Stimulated activated CD4-positive, alpha-beta T cell treated with anti-CD3 and anti-CD28 coated beads, Interleukin-15, amount 100 ng/mL, for 1 hour (primary cell): Measurements from ENCODE around the gene RYR2.
"Not testable (repeated sequence)": the region's sequence is repeated elsewhere in the genome, so short reads cannot be mapped to it uniquely, and the experiment has no call there.

Source experiments
- DNase-seq, 2 donors: peaks; one replicate each; pipeline ENCODE4 v3.0.0-alpha.2; 2020; ENCODE audit warnings: low read depth in 1 of 2, low spot score in 1 of 2

Gene RYR2

GRCh38 chr1:237327061-237327460, 285.1 kb downstream of the RYR2 start:
- DNase-seq, result no peak

DNA sequence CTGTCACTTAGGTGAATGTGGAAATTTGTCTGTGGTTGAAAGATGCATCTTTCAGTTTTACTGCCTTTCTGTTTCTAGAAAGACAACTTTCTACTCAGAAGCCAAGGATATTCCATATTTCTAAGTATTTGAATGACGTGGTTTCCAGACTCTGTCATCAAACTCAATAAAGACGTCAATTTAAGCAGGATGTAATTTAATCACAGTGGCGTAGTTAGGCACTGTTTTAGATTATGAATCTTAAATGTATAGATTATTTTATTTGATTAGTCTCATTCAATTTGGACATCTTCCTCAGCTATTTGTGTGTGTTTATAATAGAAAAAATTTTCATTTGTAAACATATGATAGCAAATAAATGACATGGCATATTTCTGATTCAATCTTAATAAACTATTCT, 298.9 kb downstream of the RYR2 start:
- DNase-seq, result no peak

- no peak for DNase-seq
Observed at GRCh38 chr1:237341391-237341790, 299.4 kb downstream of the RYR2 start.

- DNase-seq, result no peak
Observed at GRCh38 chr1:237342730-237343129, 300.7 kb downstream of the RYR2 start.

DNA sequence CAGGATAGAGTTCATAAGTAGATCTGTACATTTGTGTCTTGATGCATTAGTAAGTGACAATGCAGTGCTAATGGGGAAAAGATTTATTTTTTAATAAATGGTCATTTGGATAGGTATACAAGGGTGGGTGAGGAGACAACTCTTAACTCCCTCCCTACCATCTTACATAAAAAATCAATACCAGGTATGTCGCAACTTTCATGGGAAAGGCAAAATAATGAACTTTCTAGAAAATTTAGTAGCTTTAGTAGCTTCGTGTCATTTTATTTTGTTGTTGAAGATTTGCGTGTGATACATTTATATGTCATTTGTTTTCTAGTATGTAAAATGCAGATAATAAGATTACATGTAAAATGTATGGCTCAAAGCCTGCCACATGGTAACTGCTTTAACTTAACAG, 310.8 kb downstream of the RYR2 start:
- no peak for DNase-seq

- DNase-seq, result no peak
Observed at GRCh38 chr1:237353918-237354317, 311.9 kb downstream of the RYR2 start.

DNA sequence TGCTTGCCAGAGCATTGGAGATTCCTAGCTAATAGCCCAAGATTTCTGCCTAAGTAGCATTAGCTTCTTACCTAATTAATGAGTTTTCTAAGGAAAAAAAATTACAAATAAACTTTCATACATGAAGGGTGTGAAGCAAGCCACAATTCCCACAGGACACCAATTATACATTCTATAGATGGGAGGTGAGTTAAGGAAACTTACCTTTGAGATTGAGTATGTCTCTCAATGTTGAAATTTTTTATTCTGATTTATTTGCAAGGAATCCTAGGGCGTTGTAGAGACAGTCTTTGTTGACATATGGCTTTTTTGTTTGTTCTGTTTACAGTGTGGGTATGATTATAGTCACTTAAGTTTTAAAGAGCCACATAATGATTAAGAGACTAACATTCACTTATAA, 313.0 kb downstream of the RYR2 start:
- DNase-seq, result no peak

GRCh38 chr1:237358555-237358954, 316.6 kb downstream of the RYR2 start:
- DNase-seq, result no peak

DNA sequence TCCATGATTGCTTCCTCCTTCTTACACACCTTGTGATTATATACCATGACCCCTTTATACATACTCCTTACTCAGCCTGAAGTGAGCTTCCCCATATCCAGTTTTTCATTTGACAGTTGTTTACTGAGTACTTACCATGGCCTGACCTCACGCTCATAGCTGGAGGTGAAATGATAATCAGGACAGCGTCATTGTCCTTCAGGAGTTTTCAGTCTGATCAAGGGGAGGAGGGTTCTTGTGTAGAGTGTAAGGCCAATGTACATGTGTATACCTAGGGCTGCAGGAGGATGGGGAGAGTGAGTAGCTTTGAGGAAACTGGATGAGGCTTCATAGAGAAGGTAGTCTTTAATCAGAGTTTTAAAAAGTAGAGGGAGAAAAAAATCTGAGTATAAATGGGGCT, 325.8 kb downstream of the RYR2 start:
- no peak for DNase-seq

DNA sequence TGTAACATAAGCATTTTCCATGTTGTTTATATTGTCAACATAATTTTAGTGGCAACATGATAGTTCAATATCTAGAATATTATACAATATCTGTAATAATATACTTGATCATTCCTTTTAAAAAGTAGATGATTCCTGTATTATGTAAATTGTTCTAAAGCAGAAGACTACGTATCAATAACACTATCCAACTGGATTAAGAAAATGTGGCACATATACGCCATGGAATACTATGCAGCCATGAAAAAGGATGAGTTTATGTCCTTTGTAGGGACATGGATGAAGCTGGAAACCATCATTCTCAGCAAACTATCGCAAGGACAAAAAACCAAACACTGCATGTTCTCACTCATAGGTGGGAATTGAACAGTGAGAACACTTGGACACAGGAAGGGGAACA, 329.5 kb downstream of the RYR2 start:
- DNase-seq, result not testable (repeated sequence)

- no peak for DNase-seq
Observed at GRCh38 chr1:237383791-237384190, 341.8 kb downstream of the RYR2 start.

DNA sequence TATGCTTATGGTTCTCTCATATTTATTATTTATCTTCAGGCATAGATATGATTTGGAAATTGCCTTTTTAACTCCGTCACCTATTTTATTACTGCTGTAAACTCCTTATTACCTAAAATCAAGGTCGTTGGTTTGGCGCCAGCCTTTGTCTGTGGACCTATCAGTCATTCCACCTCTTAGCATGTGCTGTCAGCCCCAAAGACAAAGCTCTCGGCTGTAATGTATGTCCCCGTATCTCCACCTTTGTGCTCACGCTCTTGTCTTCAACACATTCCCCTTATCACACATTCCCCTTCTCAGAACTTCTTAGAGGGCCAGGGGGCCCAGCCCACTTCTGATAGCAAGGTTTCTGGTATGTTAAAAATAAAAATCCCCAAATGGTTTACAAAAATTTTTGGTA, 342.2 kb downstream of the RYR2 start:
- no peak for DNase-seq

GRCh38 chr1:237386362-237387143, 344.6 kb downstream of the RYR2 start:
- DNase-seq, result no peak

DNA sequence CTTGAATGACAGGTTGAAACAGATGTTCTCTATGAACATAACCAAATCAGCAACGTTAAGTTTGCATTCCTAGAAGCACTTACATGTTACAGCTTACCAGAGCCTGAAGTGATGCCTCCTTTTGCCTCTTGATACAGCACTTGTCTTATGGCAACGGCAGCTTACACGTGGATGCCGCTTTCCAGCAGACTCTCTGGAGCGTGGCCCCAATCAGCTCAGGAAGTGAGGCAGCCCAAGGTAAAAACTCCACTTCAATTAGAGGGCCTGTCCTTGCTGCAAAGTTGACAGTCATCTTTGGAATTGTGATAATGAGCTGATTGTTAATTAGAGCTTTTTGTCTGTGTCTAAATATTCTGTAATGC, 345.1 kb downstream of the RYR2 start:
- no peak for DNase-seq

DNA sequence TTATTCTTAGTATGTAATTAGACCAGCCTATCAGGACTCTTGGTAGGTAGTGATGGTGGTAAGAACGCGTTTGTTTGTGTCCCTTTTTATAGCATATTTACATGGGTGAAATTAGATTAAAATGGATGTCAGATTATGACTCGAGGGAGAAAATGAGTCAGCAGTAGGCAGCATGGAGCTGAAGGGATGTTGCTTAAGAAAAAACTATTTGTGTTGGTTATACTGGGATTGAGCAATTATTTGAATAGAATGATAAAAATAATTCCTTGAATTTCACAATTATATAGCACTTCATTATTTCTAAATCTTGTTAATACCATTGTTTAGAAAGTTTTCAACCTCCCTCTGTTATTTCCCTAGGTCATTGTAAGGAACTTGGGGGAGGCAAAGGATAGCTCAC, 348.8 kb downstream of the RYR2 start:
- DNase-seq, result no peak

DNA sequence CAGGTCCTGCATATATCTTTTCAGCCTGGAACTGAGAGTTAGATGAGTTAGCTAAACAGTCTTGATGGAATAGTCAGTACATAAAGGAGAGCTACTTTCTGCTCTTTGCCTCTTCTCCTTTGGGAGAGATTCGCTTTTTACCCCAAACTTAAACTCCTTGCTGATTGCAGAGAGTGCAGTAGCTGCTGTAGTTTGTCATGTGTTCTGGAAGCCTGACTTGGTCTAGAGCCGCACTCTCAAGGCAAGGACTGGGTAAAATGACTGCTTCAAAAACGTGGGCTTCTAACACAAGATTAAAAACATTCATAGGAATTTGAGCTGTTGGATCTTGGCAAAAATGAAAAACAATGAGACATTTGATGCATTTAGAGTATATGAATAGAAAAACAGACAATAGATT, 351.6 kb downstream of the RYR2 start:
- DNase-seq, result no peak

DNA sequence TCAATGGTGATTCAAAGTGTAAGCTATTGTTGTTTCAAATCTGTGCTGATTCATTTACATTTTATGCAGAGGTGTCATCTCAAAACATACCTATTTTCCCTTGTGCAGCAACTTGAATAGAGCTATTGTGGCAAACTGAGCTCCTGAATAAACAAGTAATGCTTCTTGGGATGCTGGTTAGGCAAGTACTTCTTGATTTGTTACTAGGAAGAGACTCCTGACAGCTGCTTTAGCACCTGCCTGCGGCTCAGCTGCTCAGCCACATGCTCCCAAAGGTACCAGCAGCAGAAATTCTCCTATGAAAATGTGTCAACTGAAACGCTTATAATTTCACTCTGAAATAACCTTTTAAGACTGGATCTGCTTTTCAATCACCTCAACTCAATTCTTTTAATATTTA, 352.3 kb downstream of the RYR2 start:
- DNase-seq, result no peak

DNA sequence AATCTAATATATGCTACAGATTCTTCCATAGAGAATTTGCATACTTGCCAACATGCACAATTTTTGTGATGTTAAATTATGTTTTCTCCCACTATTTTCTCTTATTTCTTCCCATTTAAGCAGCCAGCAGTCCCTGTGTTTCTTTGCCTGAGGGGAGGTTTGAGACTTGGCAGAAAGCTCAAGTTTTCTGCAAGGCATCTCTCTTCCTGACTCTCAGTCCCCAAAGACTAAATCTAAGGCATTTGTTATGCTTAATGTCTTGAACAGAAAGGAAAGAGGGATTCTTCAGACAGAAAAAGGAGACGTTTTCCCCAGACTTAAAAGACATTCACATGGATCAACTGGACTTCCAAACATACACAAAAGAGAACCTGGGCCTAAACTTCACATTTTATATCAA, 354.4 kb downstream of the RYR2 start:
- DNase-seq, result no peak

- no peak for DNase-seq
Observed at GRCh38 chr1:237398751-237399150, 356.8 kb downstream of the RYR2 start.

- no peak for DNase-seq
Observed at GRCh38 chr1:237405912-237406311, 363.9 kb downstream of the RYR2 start.

GRCh38 chr1:237411621-237412020, 369.6 kb downstream of the RYR2 start:
- no peak for DNase-seq

DNA sequence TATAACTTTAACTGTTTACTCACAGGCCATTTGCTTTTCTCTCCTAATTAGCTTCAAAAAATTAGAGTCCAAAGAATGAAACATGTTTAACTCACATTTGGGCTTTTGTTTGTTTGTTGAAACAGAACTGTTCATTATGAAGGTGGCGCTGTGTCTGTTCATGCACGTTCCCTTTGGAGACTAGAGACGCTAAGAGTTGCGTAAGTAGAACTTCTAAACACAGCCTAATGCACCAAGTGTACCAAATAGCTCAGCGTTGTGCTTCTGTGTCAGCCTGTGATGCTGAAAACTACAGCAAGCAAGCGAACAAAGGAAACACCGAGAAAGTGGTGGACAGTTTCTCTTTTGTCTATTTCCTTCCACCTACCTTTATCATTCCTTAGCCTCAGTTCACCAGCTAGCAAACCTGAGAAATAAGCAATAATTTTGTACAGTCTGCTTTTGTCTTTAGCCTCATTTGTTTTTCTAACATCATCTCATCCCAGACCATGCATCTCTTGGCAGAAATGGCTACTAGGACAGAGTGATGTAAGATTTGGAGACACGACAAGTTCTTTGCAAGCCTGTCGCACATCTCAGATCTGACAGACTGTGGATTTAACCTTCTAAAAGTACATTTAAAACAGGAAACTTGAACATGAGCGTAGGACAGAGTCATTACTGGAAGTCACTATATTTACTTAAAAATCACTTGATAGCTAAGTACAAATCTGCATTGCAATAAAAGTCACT, 375.1 kb downstream of the RYR2 start:
- DNase-seq, result no peak

DNA sequence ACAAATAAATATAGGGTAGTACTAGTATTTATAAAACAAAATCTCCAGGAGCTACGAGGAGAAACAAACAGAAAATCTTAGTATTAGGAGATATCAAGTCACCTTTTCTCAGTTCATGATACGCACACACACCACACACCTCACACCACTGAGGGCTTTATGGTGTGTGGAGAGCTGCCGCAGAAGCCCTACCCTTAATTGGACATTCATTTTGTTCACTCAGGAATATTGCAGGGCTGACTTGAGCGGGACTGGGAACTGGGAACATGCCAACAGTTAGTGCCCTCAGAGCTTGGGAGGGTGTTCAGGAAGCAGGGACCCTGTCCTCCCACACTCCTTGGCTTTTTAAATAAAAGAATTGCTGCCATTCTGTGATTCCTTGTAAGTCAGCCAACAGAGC, 386.8 kb downstream of the RYR2 start:
- DNase-seq, result no peak
